Ascending aorta (tissue), 2 donors: ENCODE measurements around the gene ASRGL1. TPM values are rescaled to one million over a fixed set of nuclear protein-coding genes. Genes with fewer than 3 reads are reported as not detected.

Experiments used
- DNase-seq, 2 donors: peaks; one replicate each; pipeline ENCODE4 v3.0.0-alpha.2; 2019; ENCODE audit warnings: low spot score in 2 of 2
- H3K27ac ChIP-seq, 2 donors: fragments of 200-600 bp; sonication (generic); one replicate each; pipeline ENCODE4 v1.5.1; 2016 to 2017; ENCODE audit warnings: mild to moderate bottlenecking in 1 of 2
- H3K27me3 ChIP-seq: fragments of 200-600 bp; sonication (generic); one replicate; pipeline ENCODE4 v1.5.1; 2017
- H3K36me3 ChIP-seq, 2 donors: fragments of 200-600 bp; sonication (generic); one replicate each; pipeline ENCODE4 v1.5.1; 2016
- H3K4me1 ChIP-seq, 2 donors: fragments of 200-600 bp; sonication (generic); one replicate each; pipeline ENCODE4 v1.5.1; 2016 to 2017; ENCODE audit warnings: mild to moderate bottlenecking in 1 of 2
- H3K4me3 ChIP-seq, 2 donors: fragments of 200-600 bp; sonication (generic); one replicate each; pipeline ENCODE4 v1.5.1; 2016 to 2017; ENCODE audit warnings: mild to moderate bottlenecking in 1 of 2
- H3K9me3 ChIP-seq, 2 donors: fragments of 200-600 bp; sonication (generic); one replicate each; pipeline ENCODE4 v1.5.1; 2016
- intact Hi-C: fragments of 100-400 bp; cut with DNase I; formaldehyde crosslinking; loops from one replicate; pipeline ENCODE4 v1.15.1; 2023
- total RNA-seq: library from RNA; depleted of rRNA; stranded (reverse); fragments of >200 nt; gene quantifications from one replicate; pipeline ENCODE4 v1.1.0, GENCODE V29; 2016
- TF ChIP-seq, protein P1 (sequence below), 3 experiments: fragments of 200-600 bp in 2 of 3; fragments of 450-650 bp in 1 of 3; sonication (generic) in 2 of 3; IDR thresholded peaks; one replicate each; pipeline ENCODE4 v1.5.1; 2016 to 2019; ENCODE audit warnings: antibody characterized with exemption in 3 of 3, mild to moderate bottlenecking in 1 of 3, moderate library complexity in 1 of 3

The ASRGL1 gene
- total RNA-seq, 1 donor from 2014 or later, result 69.8 TPM

DNA sequence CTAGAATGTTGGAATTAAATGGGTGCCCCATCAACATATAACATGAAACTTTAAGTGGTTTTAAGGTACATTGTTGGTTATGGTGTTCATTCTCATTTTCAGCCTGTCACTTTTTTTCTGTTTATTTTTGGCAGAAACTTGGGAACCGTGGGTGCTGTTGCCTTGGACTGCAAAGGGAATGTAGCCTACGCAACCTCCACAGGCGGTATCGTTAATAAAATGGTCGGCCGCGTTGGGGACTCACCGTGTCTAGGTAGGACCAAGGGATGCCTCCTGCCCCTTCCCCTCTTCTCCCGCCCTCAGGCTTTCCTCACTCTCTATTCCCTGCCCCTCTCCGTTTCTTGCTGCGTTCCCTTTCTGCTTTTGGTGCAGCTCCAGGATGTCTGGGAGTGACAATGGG, 51.8 kb downstream of the ASRGL1 start:
- H3K9me3 ChIP-seq, result no peaks in the 10 kb centered on the region
- intact Hi-C loops, result no loop called here
- DNase-seq, result no peak
- no peaks in the 10 kb centered on the region for H3K36me3 ChIP-seq
- no peak overlapping the region for H3K27ac ChIP-seq
- H3K4me1 ChIP-seq, result no peaks in the 10 kb centered on the region
- TF ChIP-seq, protein P1, sequence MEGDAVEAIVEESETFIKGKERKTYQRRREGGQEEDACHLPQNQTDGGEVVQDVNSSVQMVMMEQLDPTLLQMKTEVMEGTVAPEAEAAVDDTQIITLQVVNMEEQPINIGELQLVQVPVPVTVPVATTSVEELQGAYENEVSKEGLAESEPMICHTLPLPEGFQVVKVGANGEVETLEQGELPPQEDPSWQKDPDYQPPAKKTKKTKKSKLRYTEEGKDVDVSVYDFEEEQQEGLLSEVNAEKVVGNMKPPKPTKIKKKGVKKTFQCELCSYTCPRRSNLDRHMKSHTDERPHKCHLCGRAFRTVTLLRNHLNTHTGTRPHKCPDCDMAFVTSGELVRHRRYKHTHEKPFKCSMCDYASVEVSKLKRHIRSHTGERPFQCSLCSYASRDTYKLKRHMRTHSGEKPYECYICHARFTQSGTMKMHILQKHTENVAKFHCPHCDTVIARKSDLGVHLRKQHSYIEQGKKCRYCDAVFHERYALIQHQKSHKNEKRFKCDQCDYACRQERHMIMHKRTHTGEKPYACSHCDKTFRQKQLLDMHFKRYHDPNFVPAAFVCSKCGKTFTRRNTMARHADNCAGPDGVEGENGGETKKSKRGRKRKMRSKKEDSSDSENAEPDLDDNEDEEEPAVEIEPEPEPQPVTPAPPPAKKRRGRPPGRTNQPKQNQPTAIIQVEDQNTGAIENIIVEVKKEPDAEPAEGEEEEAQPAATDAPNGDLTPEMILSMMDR (IDR thresholded peaks at IDR 0.05), result no peak
- H3K4me3 ChIP-seq, result no peak overlapping the region
- H3K27me3 ChIP-seq, result no peaks in the 10 kb centered on the region

DNA sequence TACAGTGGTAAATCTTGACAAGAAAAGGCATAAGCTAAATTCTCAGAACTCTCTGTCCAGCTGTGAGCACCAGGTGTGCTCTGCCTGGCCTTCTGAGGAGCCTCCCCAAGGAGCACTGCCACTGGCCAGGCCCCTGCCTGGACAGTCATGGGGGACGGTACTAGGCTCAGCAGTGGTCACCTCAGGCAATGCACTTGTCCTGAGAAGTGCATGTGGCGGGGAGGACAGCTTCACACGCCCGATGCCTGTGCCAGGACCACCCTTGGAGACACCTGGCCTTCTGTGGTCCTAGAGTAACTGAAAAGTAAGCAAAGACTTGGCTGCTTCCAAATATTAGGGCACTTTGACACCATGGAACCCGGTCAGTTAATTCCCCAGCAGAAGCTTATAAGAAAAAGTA, 53.0 kb downstream of the ASRGL1 start:
- intact Hi-C loops, result no loop called here
- no peaks in the 10 kb centered on the region for H3K27me3 ChIP-seq
- peaks cover 0 to 4% of the 10 kb centered on the region in 2 donors for H3K4me1 ChIP-seq
- H3K36me3 ChIP-seq, result no peaks in the 10 kb centered on the region
- no peaks in the 10 kb centered on the region for H3K9me3 ChIP-seq
- no peak overlapping the region for H3K4me3 ChIP-seq
- TF ChIP-seq, protein P1 (IDR thresholded peaks at IDR 0.05), result no peak
- no peak overlapping the region for H3K27ac ChIP-seq
- DNase-seq, result no peak

DNA sequence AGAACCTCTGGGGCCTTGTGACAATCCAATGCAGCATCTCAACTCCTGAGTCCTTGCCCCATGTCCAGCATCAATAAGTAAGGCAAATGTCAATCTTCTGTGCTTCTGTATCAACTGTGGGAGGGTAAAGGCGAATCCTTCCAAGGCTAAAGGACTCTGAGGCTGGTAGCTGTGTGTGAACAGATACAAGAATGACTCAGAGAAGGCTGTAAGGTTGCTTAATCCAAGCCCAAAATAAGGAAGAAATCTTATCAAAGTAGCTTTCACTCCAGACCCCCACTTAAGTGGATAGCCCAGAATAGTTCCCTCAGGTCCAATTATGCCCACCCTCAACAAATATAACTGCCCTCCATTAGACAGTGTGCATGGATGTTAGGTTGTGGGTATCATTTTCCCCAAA, 53.5 kb downstream of the ASRGL1 start:
- intact Hi-C loops, result no loop called here
- H3K9me3 ChIP-seq, result no peaks in the 10 kb centered on the region
- TF ChIP-seq, protein P1 (IDR thresholded peaks at IDR 0.05), result no peak

DNA sequence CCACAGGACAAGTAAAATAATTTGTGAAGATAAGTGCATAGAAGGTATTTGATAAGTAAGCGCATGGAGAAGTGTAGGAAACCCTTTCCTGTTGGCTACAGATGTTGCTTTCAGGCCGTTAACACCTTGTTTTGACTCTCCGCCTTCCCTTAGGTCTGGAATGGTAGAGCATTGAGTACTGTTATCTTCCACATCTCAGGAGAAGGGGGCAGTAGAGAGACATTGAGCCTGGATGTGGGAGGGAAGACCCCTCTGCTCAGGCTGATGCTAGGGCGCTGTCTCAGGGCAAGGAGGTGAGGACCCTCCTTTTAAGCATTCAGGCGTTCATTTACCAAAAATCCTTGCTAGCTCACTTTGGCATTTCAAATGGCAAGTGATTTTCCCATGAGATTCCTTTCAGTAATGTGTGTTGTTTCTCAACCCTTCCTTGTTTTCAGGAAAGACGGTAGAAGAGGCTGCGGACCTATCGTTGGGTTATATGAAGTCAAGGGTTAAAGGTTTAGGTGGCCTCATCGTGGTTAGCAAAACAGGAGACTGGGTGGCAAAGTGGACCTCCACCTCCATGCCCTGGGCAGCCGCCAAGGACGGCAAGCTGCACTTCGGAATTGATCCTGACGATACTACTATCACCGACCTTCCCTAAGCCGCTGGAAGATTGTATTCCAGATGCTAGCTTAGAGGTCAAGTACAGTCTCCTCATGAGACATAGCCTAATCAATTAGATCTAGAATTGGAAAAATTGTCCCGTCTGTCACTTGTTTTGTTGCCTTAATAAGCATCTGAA, 54.6 kb downstream of the ASRGL1 start:
- Histone ChIP-seq H3K4me1 (peaks cover 2 to 9% of the 10 kb centered on the region in 2 donors), H3K9me3 (no peaks in the 10 kb centered on the region), H3K27ac (no peak overlapping the region), H3K36me3 (no peaks in the 10 kb centered on the region), H3K27me3 (no peaks in the 10 kb centered on the region), H3K4me3 (no peak overlapping the region)
- intact Hi-C loops, result no loop called here
- TF ChIP-seq, protein P1 (IDR thresholded peaks at IDR 0.05), result no peak
- no peak for DNase-seq

More for the DNA sequence above, 53.5 kb downstream of the ASRGL1 start:
- Histone ChIP-seq H3K27ac (no peak overlapping the region), H3K4me1 (peaks cover 0 to 9% of the 10 kb centered on the region in 2 donors), H3K4me3 (no peak overlapping the region), H3K36me3 (no peaks in the 10 kb centered on the region), H3K27me3 (no peaks in the 10 kb centered on the region)
- DNase-seq, result no peak

DNA sequence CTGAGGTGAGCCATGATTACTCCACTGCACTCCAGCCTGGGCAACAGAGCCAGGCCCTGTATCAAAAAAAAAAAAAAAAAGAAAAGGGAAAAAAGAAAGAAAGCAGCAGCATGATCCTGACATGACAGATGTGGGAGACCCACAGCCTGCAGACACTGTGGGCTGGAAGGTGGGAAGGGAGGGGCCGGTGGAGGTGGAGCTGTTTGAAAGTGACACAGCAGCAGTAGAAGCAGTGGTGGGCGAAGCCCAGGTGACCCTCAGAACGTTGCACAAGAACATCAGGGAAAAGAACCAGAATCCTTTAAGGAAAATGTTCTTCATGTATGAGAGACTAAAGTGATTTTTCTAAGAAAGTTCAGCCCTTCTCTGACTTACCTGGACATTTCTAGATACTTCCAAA, 55.3 kb downstream of the ASRGL1 start:
- intact Hi-C loops, result no loop called here
- H3K27me3 ChIP-seq, result no peaks in the 10 kb centered on the region
- no peaks in the 10 kb centered on the region for H3K36me3 ChIP-seq
- TF ChIP-seq, protein P1 (IDR thresholded peaks at IDR 0.05), result no peak
- H3K27ac ChIP-seq, result no peak overlapping the region
- peaks cover 3 to 9% of the 10 kb centered on the region in 2 donors for H3K4me1 ChIP-seq
- DNase-seq, result no peak
- H3K4me3 ChIP-seq, result no peak overlapping the region
- H3K9me3 ChIP-seq, result no peaks in the 10 kb centered on the region
